KMS-11 (cell line): ENCODE measurements around the gene COL4A5.

Experiments
- H2AFZ ChIP-seq: fragments of 200-600 bp; sonication (generic); 2 replicates; pipeline ENCODE4 v1.6.1; 2016; ENCODE audit warnings: antibody characterized with exemption, mixed run types, low read depth
- H3K27ac ChIP-seq: fragments of 200-600 bp; sonication (generic); 2 replicates; pipeline ENCODE4 v1.6.1; 2016; ENCODE audit warnings: mild to moderate bottlenecking, mixed run types
- H3K27me3 ChIP-seq: fragments of 200-600 bp; sonication (generic); 2 replicates; pipeline ENCODE4 v1.6.1; 2017; ENCODE audit warnings: mild to moderate bottlenecking, low read depth, mixed run types, moderate library complexity; ENCODE audit not compliant: insufficient read depth
- H3K36me3 ChIP-seq: fragments of 200-600 bp; sonication (generic); 2 replicates; pipeline ENCODE4 v1.6.1; 2017; ENCODE audit warnings: mild to moderate bottlenecking, mixed run types; ENCODE audit not compliant: insufficient read depth
- H3K4me1 ChIP-seq: fragments of 200-600 bp; sonication (generic); 2 replicates; pipeline ENCODE4 v1.6.1; 2016; ENCODE audit warnings: mild to moderate bottlenecking, low read depth, mixed run types; ENCODE audit not compliant: poor library complexity, severe bottlenecking
- H3K4me2 ChIP-seq: fragments of 200-600 bp; sonication (generic); 2 replicates; pipeline ENCODE4 v1.7.0; 2016; ENCODE audit warnings: mild to moderate bottlenecking, mixed run types
- H3K4me3 ChIP-seq: fragments of 200-600 bp; sonication (generic); IDR thresholded peaks from 2 replicates; pipeline ENCODE4 v1.6.1; 2017; ENCODE audit warnings: low read depth, low read length, mixed read lengths; ENCODE audit not compliant: insufficient read depth
- H3K79me2 ChIP-seq: fragments of 200-600 bp; sonication (generic); 2 replicates; pipeline ENCODE4 v1.6.1; 2016; ENCODE audit warnings: low read depth, mixed run types; ENCODE audit not compliant: insufficient read depth
- H3K9ac ChIP-seq: fragments of 200-600 bp; sonication (generic); 2 replicates; pipeline ENCODE4 v1.6.1; 2016; ENCODE audit warnings: mild to moderate bottlenecking, mixed run types
- H4K20me1 ChIP-seq: fragments of 200-600 bp; sonication (generic); 2 replicates; pipeline ENCODE4 v1.6.1; 2016; ENCODE audit warnings: mild to moderate bottlenecking, mixed run types; ENCODE audit not compliant: insufficient read depth
- CTCF ChIP-seq: fragments of 200-600 bp; sonication (generic); conservative IDR thresholded peaks from 2 replicates; pipeline ENCODE4 v1.6.1; 2017; ENCODE audit warnings: low read depth, mild to moderate bottlenecking, antibody characterized with exemption, low read length, moderate library complexity, mixed read lengths

COL4A5 gene

GRCh38 chrX:108701633-108702032 is 262.0 kb downstream of the COL4A5 start:
- no peak overlapping the region for H3K9ac ChIP-seq
- no peaks in the 10 kb centered on the region for H3K4me1 ChIP-seq
- TF ChIP-seq CTCF: no peak
- H4K20me1 ChIP-seq: no peaks in the 10 kb centered on the region
- H3K4me3 ChIP-seq: no peak overlapping the region
- H2AFZ ChIP-seq: no peak overlapping the region
- no peaks in the 10 kb centered on the region for H3K79me2 ChIP-seq
- no peaks in the 10 kb centered on the region for H3K36me3 ChIP-seq
- H3K27ac ChIP-seq: no peak overlapping the region
- H3K4me2 ChIP-seq: no peak overlapping the region
- no peaks in the 10 kb centered on the region for H3K27me3 ChIP-seq

- TF ChIP-seq CTCF: no peak
- H3K4me2 ChIP-seq: no peak overlapping the region
- no peak overlapping the region for H3K27ac ChIP-seq
- no peaks in the 10 kb centered on the region for H3K27me3 ChIP-seq
- no peak overlapping the region for H3K4me3 ChIP-seq
- no peak overlapping the region for H3K9ac ChIP-seq
- H3K36me3 ChIP-seq: no peaks in the 10 kb centered on the region
- no peaks in the 10 kb centered on the region for H4K20me1 ChIP-seq
- H3K79me2 ChIP-seq: no peaks in the 10 kb centered on the region
- H3K4me1 ChIP-seq: no peaks in the 10 kb centered on the region
- H2AFZ ChIP-seq: no peak overlapping the region
Measured at GRCh38 chrX:108702530-108702929, 262.9 kb downstream of the COL4A5 start.

- H3K27ac ChIP-seq: no peak overlapping the region
- no peaks in the 10 kb centered on the region for H4K20me1 ChIP-seq
- no peak overlapping the region for H2AFZ ChIP-seq
- H3K79me2 ChIP-seq: no peaks in the 10 kb centered on the region
- H3K4me1 ChIP-seq: no peaks in the 10 kb centered on the region
- H3K4me2 ChIP-seq: no peak overlapping the region
- TF ChIP-seq CTCF: no peak
- no peaks in the 10 kb centered on the region for H3K36me3 ChIP-seq
- no peak overlapping the region for H3K9ac ChIP-seq
- no peaks in the 10 kb centered on the region for H3K27me3 ChIP-seq
- no peak overlapping the region for H3K4me3 ChIP-seq
Measured at GRCh38 chrX:108704839-108705238, 265.2 kb downstream of the COL4A5 start.

GRCh38 chrX:108712886-108713285 is 273.2 kb downstream of the COL4A5 start:
- Histone ChIP-seq H3K27me3 (no peaks in the 10 kb centered on the region), H3K9ac (no peak overlapping the region), H3K36me3 (no peaks in the 10 kb centered on the region), H3K4me1 (no peaks in the 10 kb centered on the region), H3K4me2 (no peak overlapping the region), H3K27ac (no peak overlapping the region), H3K4me3 (no peak overlapping the region), H2AFZ (no peak overlapping the region), H3K79me2 (no peaks in the 10 kb centered on the region), H4K20me1 (no peaks in the 10 kb centered on the region)
- no peak for TF ChIP-seq CTCF

- Histone ChIP-seq H3K27me3 (no peaks in the 10 kb centered on the region), H3K4me1 (no peaks in the 10 kb centered on the region), H3K27ac (no peak overlapping the region), H2AFZ (no peak overlapping the region), H3K9ac (no peak overlapping the region), H3K4me2 (no peak overlapping the region), H4K20me1 (no peaks in the 10 kb centered on the region), H3K4me3 (no peak overlapping the region), H3K36me3 (no peaks in the 10 kb centered on the region), H3K79me2 (no peaks in the 10 kb centered on the region)
- TF ChIP-seq CTCF: no peak
Measured at GRCh38 chrX:108722561-108722960, 282.9 kb downstream of the COL4A5 start.
